IMR-90 (cell line): ENCODE results near the gene NAGPA.

Source experiments
- BHLHE40 ChIP-seq: fragments of 150-350 bp; IDR thresholded peaks from 2 replicates; pipeline ENCODE4 v1.6.1; 2016; ENCODE audit warnings: mild to moderate bottlenecking, low read depth, low read length
- CEBPB ChIP-seq: IDR thresholded peaks from 2 replicates; pipeline ENCODE4 v1.6.1; 2012; ENCODE audit warnings: low read depth, low read length, improper control_type of control experiment
- CTCF ChIP-seq: conservative IDR thresholded peaks from 2 replicates; pipeline ENCODE4 v1.5.1; 2012; ENCODE audit warnings: mild to moderate bottlenecking, low read depth, low read length, improper control_type of control experiment
- POLR2A ChIP-seq: IDR thresholded peaks from 2 replicates; pipeline ENCODE4 v1.6.1; 2012; ENCODE audit warnings: mild to moderate bottlenecking, low read depth, low read length
- SMC3 ChIP-seq: fragments of 150-350 bp; IDR thresholded peaks from 2 replicates; pipeline ENCODE4 v1.6.1; 2016; ENCODE audit warnings: low read depth, mild to moderate bottlenecking, antibody characterized with exemption, low read length, moderate library complexity
- USF2 ChIP-seq: fragments of 150-350 bp; IDR thresholded peaks from 2 replicates; pipeline ENCODE4 v1.6.1; 2017; ENCODE audit warnings: mild to moderate bottlenecking, antibody characterized with exemption, low read length, low read depth

- TF ChIP-seq CTCF (no peak), POLR2A (no peak), SMC3 (no peak), CEBPB (no peak), USF2 (no peak), BHLHE40 (no peak)
Measured at GRCh38 chr16:5016967-5017677, 16.6 kb downstream of the NAGPA start.
